ENCODE data around the gene LIMS1. TPM values are rescaled to one million over a fixed set of nuclear protein-coding genes. Genes with fewer than 3 reads are reported as not detected.

Gene LIMS1
- total and polyA plus RNA-seq, 2 donors (not counting 1 experiment from before 2014, with no cell fraction given), result 14.0 to 22.1 TPM

- Histone ChIP-seq H3K79me2 (ENCODE audit: control insufficient read depth, insufficient read depth, low read length) (peaks cover 56% of the 10 kb centered on the region), H3K9ac (ENCODE audit: low read length) (no peak overlapping the region), H4K20me1 (ENCODE audit: control insufficient read depth, insufficient read depth, low read length, poor library complexity, severe bottlenecking) (peaks cover 7% of the 10 kb centered on the region), H3K27ac (ENCODE audit: low read length in 2 of 2) (no peak overlapping the region), H3K4me3 (ENCODE audit: control extremely low read depth in 1 of 5, extremely low read depth in 1 of 5, insufficient read depth in 1 of 5, low read depth in 2 of 5, low read length in 4 of 5) (no peak overlapping the region), H3K27me3 (replicated peaks in 1 of 4; ENCODE audit: control extremely low read depth in 1 of 4, control insufficient read depth in 3 of 4, insufficient read depth in 4 of 4, low read length in 3 of 4) (no peaks in the 10 kb centered on the region), H3K4me2 (replicated peaks; ENCODE audit: low read depth, low read length, poor library complexity, severe bottlenecking) (no peak overlapping the region), H2AFZ (ENCODE audit: insufficient read depth, low read depth, low read length, poor library complexity, severe bottlenecking) (no peak overlapping the region), H3K4me1 (ENCODE audit: control insufficient read depth in 2 of 2, insufficient read depth in 2 of 2, low read length in 2 of 2) (peaks cover 15 to 16% of the 10 kb centered on the region in 2 donors), H3K9me3 (ENCODE audit: control extremely low read depth in 1 of 3, control insufficient read depth in 2 of 3, insufficient read depth in 1 of 3, low read length in 2 of 3) (no peaks in the 10 kb centered on the region), H3K36me3 (replicated peaks in 1 of 2; ENCODE audit: control extremely low read depth in 1 of 2, control insufficient read depth in 1 of 2, extremely low read depth in 1 of 2, insufficient read depth in 2 of 2, low read length in 1 of 2) (no peaks in the 10 kb centered on the region)
- TF ChIP-seq EZH2 (IDR thresholded peaks at IDR 0.05; ENCODE audit: borderline replicate concordance, insufficient read depth, low read depth, low read length, poor library complexity, severe bottlenecking), result no peak
- no peak for DNase-seq
- no CpG with 5 or more reads among the region's 3 CpGs for WGBS (ENCODE audit: insufficient coverage)
- no peak for ATAC-seq (ENCODE audit: low read depth)
- no peak overlapping the region for H3K4me3 Mint-ChIP-seq
- H3K9me3 Mint-ChIP-seq (ENCODE audit: insufficient read depth), result no peaks in the 10 kb centered on the region
- no peaks in the 10 kb centered on the region for H3K27me3 Mint-ChIP-seq
- CTCF ChIA-PET, result interaction anchor here (0.8 to 1.6 kb wide), 4 partner anchors 9 to 23 kb away, joined by 3 to 4 read pairs (median 3); no protein-coding TSS in a partner anchor
- no peak overlapping the region for H3K27ac Mint-ChIP-seq
- POLR2A ChIA-PET, result no interaction called here
- intact Hi-C loops (cut with micrococcal nuclease), result no loop called here
- H3K4me1 Mint-ChIP-seq, result peaks cover 31% of the 10 kb centered on the region
These were observed 37.0 kb downstream of the LIMS1 start for GRCh38 chr2:108571286-108571685.

GRCh38 chr2:108573061-108573460 lies 38.8 kb downstream of the LIMS1 start:
- H4K20me1 ChIP-seq (ENCODE audit: control insufficient read depth, insufficient read depth, low read length, poor library complexity, severe bottlenecking), result peaks cover 7% of the 10 kb centered on the region
- POLR2A ChIA-PET, result no interaction called here
- Mint-ChIP-seq H3K9me3 (ENCODE audit: insufficient read depth) (no peaks in the 10 kb centered on the region), H3K27ac (no peak overlapping the region), H3K4me1 (peaks cover 31% of the 10 kb centered on the region), H3K27me3 (no peaks in the 10 kb centered on the region), H3K4me3 (no peak overlapping the region)
- no peak overlapping the region for H3K4me2 ChIP-seq (replicated peaks; ENCODE audit: low read depth, low read length, poor library complexity, severe bottlenecking)
- no peak overlapping the region for H2AFZ ChIP-seq (ENCODE audit: insufficient read depth, low read depth, low read length, poor library complexity, severe bottlenecking)
- intact Hi-C loops (cut with micrococcal nuclease), result no loop called here
- no peak overlapping the region for H3K9ac ChIP-seq (ENCODE audit: low read length)
- ATAC-seq (ENCODE audit: low read depth) (no peak), DNase-seq (no peak)
- H3K27ac ChIP-seq (ENCODE audit: low read length in 2 of 2), result no peak overlapping the region
- peaks cover 54% of the 10 kb centered on the region for H3K79me2 ChIP-seq (ENCODE audit: control insufficient read depth, insufficient read depth, low read length)
- peaks cover 15 to 16% of the 10 kb centered on the region in 2 donors for H3K4me1 ChIP-seq (ENCODE audit: control insufficient read depth in 2 of 2, insufficient read depth in 2 of 2, low read length in 2 of 2)
- 71% methylated on average over 1 of the region's 3 CpGs for WGBS (ENCODE audit: insufficient coverage)
- CTCF ChIA-PET, result interaction anchor here (3.1 kb wide), 1 partner anchor 11 kb away, joined by 31 read pairs; no protein-coding TSS in a partner anchor
- no peaks in the 10 kb centered on the region for H3K27me3 ChIP-seq (replicated peaks in 1 of 4; ENCODE audit: control extremely low read depth in 1 of 4, control insufficient read depth in 3 of 4, insufficient read depth in 4 of 4, low read length in 3 of 4)
- TF ChIP-seq EZH2 (IDR thresholded peaks at IDR 0.05; ENCODE audit: borderline replicate concordance, insufficient read depth, low read depth, low read length, poor library complexity, severe bottlenecking) (no peak), CTCF (IDR thresholded peaks at IDR 0.05) (no peak)
- no peaks in the 10 kb centered on the region for H3K36me3 ChIP-seq (replicated peaks in 1 of 2; ENCODE audit: control extremely low read depth in 1 of 2, control insufficient read depth in 1 of 2, extremely low read depth in 1 of 2, insufficient read depth in 2 of 2, low read length in 1 of 2)
- no peak overlapping the region for H3K4me3 ChIP-seq (ENCODE audit: control extremely low read depth in 1 of 5, extremely low read depth in 1 of 5, insufficient read depth in 1 of 5, low read depth in 2 of 5, low read length in 4 of 5)
- H3K9me3 ChIP-seq (ENCODE audit: control extremely low read depth in 1 of 3, control insufficient read depth in 2 of 3, insufficient read depth in 1 of 3, low read length in 2 of 3), result no peaks in the 10 kb centered on the region

Measured in B cell (primary cell).